ENCODE data around the gene ATP8A2. TPM values are rescaled to one million over a fixed set of nuclear protein-coding genes. Genes with fewer than 3 reads are reported as not detected.

The ATP8A2 gene
- total RNA-seq, 1 donor = 0.72 TPM

- Histone ChIP-seq H3K27ac (ENCODE audit: low read depth, low read length) (no peak overlapping the region), H3K4me1 (ENCODE audit: insufficient read depth, low read length) (peaks cover 12% of the 10 kb centered on the region), H3K9me3 (ENCODE audit: low read depth, low read length) (no peaks in the 10 kb centered on the region), H3K36me3 (ENCODE audit: insufficient read depth, low read length) (no peaks in the 10 kb centered on the region), H3K4me3 (ENCODE audit: insufficient read depth, low read length) (no peak overlapping the region), H4K20me1 (ENCODE audit: insufficient read depth, low read length) (no peaks in the 10 kb centered on the region), H3K27me3 (ENCODE audit: insufficient read depth, low read length) (no peaks in the 10 kb centered on the region), H3K79me2 (ENCODE audit: insufficient read depth, low read length) (no peaks in the 10 kb centered on the region), H3K4me2 (ENCODE audit: insufficient read depth, low read length) (peak overlapping the region; percentile 2), H2AFZ (ENCODE audit: low read length) (no peak overlapping the region)
- TF ChIP-seq CTCF (IDR thresholded peaks at IDR 0.05; ENCODE audit: extremely low read depth, low read depth, low read length) = no peak
- DNase-seq (ENCODE audit: insufficient read length, low spot score, missing footprints) = no peak
Measured at GRCh38 chr13:25860862-25861261, 489.1 kb downstream of the ATP8A2 start.

- peaks cover 12% of the 10 kb centered on the region for H3K4me1 ChIP-seq (ENCODE audit: insufficient read depth, low read length)
- no peak for DNase-seq (ENCODE audit: insufficient read length, low spot score, missing footprints)
- TF ChIP-seq CTCF (IDR thresholded peaks at IDR 0.05; ENCODE audit: extremely low read depth, low read depth, low read length) = no peak
- no peaks in the 10 kb centered on the region for H4K20me1 ChIP-seq (ENCODE audit: insufficient read depth, low read length)
- H3K27me3 ChIP-seq (ENCODE audit: insufficient read depth, low read length) = no peaks in the 10 kb centered on the region
- H3K79me2 ChIP-seq (ENCODE audit: insufficient read depth, low read length) = no peaks in the 10 kb centered on the region
- no peak overlapping the region for H3K4me3 ChIP-seq (ENCODE audit: insufficient read depth, low read length)
- no peaks in the 10 kb centered on the region for H3K36me3 ChIP-seq (ENCODE audit: insufficient read depth, low read length)
- H3K4me2 ChIP-seq (ENCODE audit: insufficient read depth, low read length) = no peak overlapping the region
- no peak overlapping the region for H2AFZ ChIP-seq (ENCODE audit: low read length)
- no peaks in the 10 kb centered on the region for H3K9me3 ChIP-seq (ENCODE audit: low read depth, low read length)
- no peak overlapping the region for H3K27ac ChIP-seq (ENCODE audit: low read depth, low read length)
Measured at GRCh38 chr13:25862156-25862555, 490.4 kb downstream of the ATP8A2 start.

DNA sequence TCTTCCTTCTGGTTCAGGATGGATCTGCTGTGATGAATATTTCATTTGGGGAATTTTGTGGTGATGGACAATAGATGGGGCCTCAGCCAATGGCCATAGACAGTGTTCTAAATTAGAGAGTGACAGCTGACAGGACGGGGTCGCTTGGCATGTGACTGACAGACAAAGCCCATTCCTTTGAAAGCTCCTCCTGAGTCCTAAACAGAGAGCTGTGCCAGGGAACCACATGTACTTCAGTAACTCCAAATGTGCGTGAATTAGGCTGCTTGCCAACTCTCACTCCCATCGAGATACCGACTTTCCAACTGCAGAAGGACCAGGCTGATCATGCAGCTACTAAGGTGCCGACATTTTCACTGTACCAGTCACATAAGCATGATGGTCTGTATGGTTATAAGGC lies 492.3 kb downstream of the ATP8A2 start:
- no peak overlapping the region for H2AFZ ChIP-seq (ENCODE audit: low read length)
- DNase-seq (ENCODE audit: insufficient read length, low spot score, missing footprints) = no peak
- peaks cover 12% of the 10 kb centered on the region for H3K4me1 ChIP-seq (ENCODE audit: insufficient read depth, low read length)
- no peak overlapping the region for H3K4me3 ChIP-seq (ENCODE audit: insufficient read depth, low read length)
- H3K4me2 ChIP-seq (ENCODE audit: insufficient read depth, low read length) = no peak overlapping the region
- no peaks in the 10 kb centered on the region for H4K20me1 ChIP-seq (ENCODE audit: insufficient read depth, low read length)
- no peaks in the 10 kb centered on the region for H3K9me3 ChIP-seq (ENCODE audit: low read depth, low read length)
- no peak overlapping the region for H3K27ac ChIP-seq (ENCODE audit: low read depth, low read length)
- no peaks in the 10 kb centered on the region for H3K79me2 ChIP-seq (ENCODE audit: insufficient read depth, low read length)
- H3K36me3 ChIP-seq (ENCODE audit: insufficient read depth, low read length) = no peaks in the 10 kb centered on the region
- no peak for TF ChIP-seq CTCF (IDR thresholded peaks at IDR 0.05; ENCODE audit: extremely low read depth, low read depth, low read length)
- no peaks in the 10 kb centered on the region for H3K27me3 ChIP-seq (ENCODE audit: insufficient read depth, low read length)

GRCh38 chr13:25864936-25865335 lies 493.2 kb downstream of the ATP8A2 start:
- Histone ChIP-seq H3K27ac (ENCODE audit: low read depth, low read length) (no peak overlapping the region), H3K4me3 (ENCODE audit: insufficient read depth, low read length) (no peak overlapping the region), H3K36me3 (ENCODE audit: insufficient read depth, low read length) (no peaks in the 10 kb centered on the region), H3K27me3 (ENCODE audit: insufficient read depth, low read length) (no peaks in the 10 kb centered on the region), H3K9me3 (ENCODE audit: low read depth, low read length) (no peaks in the 10 kb centered on the region), H4K20me1 (ENCODE audit: insufficient read depth, low read length) (no peaks in the 10 kb centered on the region), H3K79me2 (ENCODE audit: insufficient read depth, low read length) (no peaks in the 10 kb centered on the region), H3K4me1 (ENCODE audit: insufficient read depth, low read length) (peaks cover 12% of the 10 kb centered on the region), H3K4me2 (ENCODE audit: insufficient read depth, low read length) (no peak overlapping the region), H2AFZ (ENCODE audit: low read length) (no peak overlapping the region)
- DNase-seq (ENCODE audit: insufficient read length, low spot score, missing footprints) = no peak
- no peak for TF ChIP-seq CTCF (IDR thresholded peaks at IDR 0.05; ENCODE audit: extremely low read depth, low read depth, low read length)

All from osteoblast (primary cell).